DMS153 treated with DMSO at 0.1 percent for 48 hours (cell line): ENCODE measurements around the gene RAD21L1.
A peak's percentile ranks its signal among the peaks of the same experiment; 100 is the strongest.
"Not testable (repeated sequence)": the region's sequence is repeated elsewhere in the genome, so short reads cannot be mapped to it uniquely, and the experiment has no call there.

Experiments
- DNase-seq: peaks from one replicate; lab custom pipeline; 2025; ENCODE audit not compliant: unreplicated experiment; lab: John Stamatoyannopoulos, UW

RAD21L1 gene

GRCh38 chr20:1224205-1224890 is 1.5 kb upstream of the RAD21L1 start:
- DNase-seq: no peak

GRCh38 chr20:1225263-1225782 is 521 bp upstream of the RAD21L1 start:
- DNase-seq: peak; percentile 16

GRCh38 chr20:1229541-1229940 is 3.7 kb downstream of the RAD21L1 start:
- DNase-seq: no peak

- DNase-seq: no peak
Observed at GRCh38 chr20:1232286-1233111, 6.7 kb downstream of the RAD21L1 start.

- no peak for DNase-seq
Observed at GRCh38 chr20:1240549-1240948, 14.7 kb downstream of the RAD21L1 start.

GRCh38 chr20:1241456-1241855 is 15.6 kb downstream of the RAD21L1 start:
- DNase-seq: no peak

GRCh38 chr20:1242099-1242498 is 16.3 kb downstream of the RAD21L1 start:
- no peak for DNase-seq

- no peak for DNase-seq
Observed at GRCh38 chr20:1242530-1242929, 16.7 kb downstream of the RAD21L1 start.

GRCh38 chr20:1245578-1245977 is 19.7 kb downstream of the RAD21L1 start:
- DNase-seq: no peak

- DNase-seq: no peak
Observed at GRCh38 chr20:1247689-1248088, 21.8 kb downstream of the RAD21L1 start.

- DNase-seq: not testable (repeated sequence)
Observed at GRCh38 chr20:1250282-1250681, 24.4 kb downstream of the RAD21L1 start.

- DNase-seq: no peak
Observed at GRCh38 chr20:1252416-1252815, 26.6 kb downstream of the RAD21L1 start.

- DNase-seq: no peak
Observed at GRCh38 chr20:1254254-1254653, 28.4 kb downstream of the RAD21L1 start.

- no peak for DNase-seq
Observed at GRCh38 chr20:1255675-1256074, 29.8 kb downstream of the RAD21L1 start.

GRCh38 chr20:1263853-1264252 is 38.0 kb downstream of the RAD21L1 start:
- DNase-seq: no peak

- DNase-seq: no peak
Observed at GRCh38 chr20:1264727-1265126, 38.9 kb downstream of the RAD21L1 start.

- DNase-seq: no peak
Observed at GRCh38 chr20:1265226-1265915, 39.5 kb downstream of the RAD21L1 start.

- no peak for DNase-seq
Observed at GRCh38 chr20:1265916-1266166, 40.0 kb downstream of the RAD21L1 start.

- peak; percentile 11 for DNase-seq
Observed at GRCh38 chr20:1266167-1266973, 40.5 kb downstream of the RAD21L1 start, which contains the start of gene SNPH. Gene SNPH, plus strand, starts transcription at chr20:1266294. Its CDS starts 29,946 bp downstream, at chr20:1296240.

GRCh38 chr20:1267161-1267560 is 41.3 kb downstream of the RAD21L1 start:
- no peak for DNase-seq

GRCh38 chr20:1267809-1268374 is 42.0 kb downstream of the RAD21L1 start:
- no peak for DNase-seq
